ENCODE results near the gene OTOP2. TPM values are rescaled to one million over a fixed set of nuclear protein-coding genes. Genes with fewer than 3 reads are reported as not detected.
"Not testable (repeated sequence)": the region's sequence is repeated elsewhere in the genome, so short reads cannot be mapped to it uniquely, and the experiment has no call there.

OTOP2 gene
- total and polyA plus RNA-seq, 2 of the 4 experiments (the other 2 are of a cell fraction) = not detected

- WGBS, 2 experiments (ENCODE audit: extremely low coverage in 2 of 2, insufficient read length in 1 of 2) = 17% methylated on average over 1 of the region's 4 CpGs; no CpG with 5 or more reads in 1 of the 2 experiments
- dilution Hi-C loops (cut with HindIII; ENCODE audit: low sequenced_read_pairs, unreplicated experiment); in situ Hi-C loops (cut with MboI; ENCODE audit: low sequenced_read_pairs); H2BK20ac ChIP-seq (ENCODE audit: low read depth, low read length); H3K4ac ChIP-seq (ENCODE audit: low read depth, low read length); POLR2A ChIA-PET (ENCODE audit: unreplicated experiment); H2BK120ac ChIP-seq (ENCODE audit: low read depth, low read length); BruUV-seq (replicated peaks); ATAC-seq (ENCODE audit: low read depth); H3K9ac ChIP-seq (ENCODE audit: low read depth, low read length); H3K9me3 ChIP-seq (ENCODE audit: control insufficient read depth, insufficient read depth, low read length); H3K14ac ChIP-seq (replicated peaks; ENCODE audit: low read depth, low read length); H3K56ac ChIP-seq (ENCODE audit: extremely low read depth, insufficient read depth, low read length); H3K36me3 ChIP-seq (ENCODE audit: control insufficient read depth, insufficient read depth, low read length); H3K4me1 ChIP-seq (ENCODE audit: control insufficient read depth, insufficient read depth, low read length); H4K91ac ChIP-seq (ENCODE audit: insufficient read depth, low read depth, low read length); CTCF ChIA-PET; DNase-seq; H3K27me3 ChIP-seq (ENCODE audit: control insufficient read depth, insufficient read depth, low read length); H3K4me2 ChIP-seq (ENCODE audit: low read depth, low read length); H3K9me1 ChIP-seq (ENCODE audit: insufficient read depth, low read length); H2BK15ac ChIP-seq (ENCODE audit: low read depth, low read length); H3K4me3 ChIP-seq (ENCODE audit: insufficient read depth, low read depth, low read length); intact Hi-C loops (cut with micrococcal nuclease); H3K18ac ChIP-seq (ENCODE audit: low read depth, low read length); H2AFZ ChIP-seq (replicated peaks; ENCODE audit: low read length, poor library complexity); H4K5ac ChIP-seq (ENCODE audit: low read depth, low read length); H3K23ac ChIP-seq (ENCODE audit: low read depth, low read length); H4K20me1 ChIP-seq (ENCODE audit: insufficient read depth, low read length); H2BK5ac ChIP-seq (ENCODE audit: low read depth, low read length, poor library complexity, severe bottlenecking); H2AK5ac ChIP-seq (ENCODE audit: low read depth, low read length); H4K8ac ChIP-seq (ENCODE audit: low read depth in 2 of 2, low read length in 2 of 2); H2AK9ac ChIP-seq (replicated peaks; ENCODE audit: low read depth, low read length, poor library complexity); H3K79me1 ChIP-seq (ENCODE audit: low read depth in 1 of 2, low read length in 2 of 2); H3K27ac ChIP-seq (ENCODE audit: insufficient read depth, low read length): not testable (repeated sequence)
Observed at GRCh38 chr17:74909097-74909496, 15.0 kb upstream of the OTOP2 start.

DNA sequence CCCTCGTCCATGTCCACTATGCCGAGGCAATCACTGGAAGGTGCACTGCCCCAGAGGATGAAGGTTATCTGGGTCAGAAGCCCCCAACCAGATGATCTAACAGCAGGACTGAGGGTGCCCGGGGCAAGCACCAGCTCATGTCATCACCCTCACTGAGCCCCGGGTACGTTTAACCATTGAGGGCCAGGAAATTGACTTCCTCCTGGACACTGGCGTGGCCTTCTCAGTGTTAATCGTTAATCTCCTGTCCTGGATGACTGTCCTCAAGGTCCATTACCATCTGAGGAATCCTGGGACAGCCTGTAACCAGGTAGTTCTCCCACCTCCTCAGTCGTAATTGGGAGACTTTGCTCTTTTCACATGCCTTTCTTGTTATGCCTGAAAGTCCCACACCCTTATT, 12.7 kb upstream of the OTOP2 start:
- H3K27ac ChIP-seq (ENCODE audit: insufficient read depth, low read length); H3K9me1 ChIP-seq (ENCODE audit: insufficient read depth, low read length); H3K79me1 ChIP-seq (ENCODE audit: low read depth in 1 of 2, low read length in 2 of 2); H4K5ac ChIP-seq (ENCODE audit: low read depth, low read length); H2AK9ac ChIP-seq (replicated peaks; ENCODE audit: low read depth, low read length, poor library complexity); in situ Hi-C loops (cut with MboI; ENCODE audit: low sequenced_read_pairs); H3K27me3 ChIP-seq (ENCODE audit: control insufficient read depth, insufficient read depth, low read length); H4K20me1 ChIP-seq (ENCODE audit: insufficient read depth, low read length); H3K23ac ChIP-seq (ENCODE audit: low read depth, low read length); intact Hi-C loops (cut with micrococcal nuclease); H2BK20ac ChIP-seq (ENCODE audit: low read depth, low read length); H3K4ac ChIP-seq (ENCODE audit: low read depth, low read length); BruUV-seq (replicated peaks); H2BK15ac ChIP-seq (ENCODE audit: low read depth, low read length); H3K56ac ChIP-seq (ENCODE audit: extremely low read depth, insufficient read depth, low read length); H3K9me3 ChIP-seq (ENCODE audit: control insufficient read depth, insufficient read depth, low read length); dilution Hi-C loops (cut with HindIII; ENCODE audit: low sequenced_read_pairs, unreplicated experiment); POLR2A ChIA-PET (ENCODE audit: unreplicated experiment); ATAC-seq (ENCODE audit: low read depth); H3K36me3 ChIP-seq (ENCODE audit: control insufficient read depth, insufficient read depth, low read length); H3K18ac ChIP-seq (ENCODE audit: low read depth, low read length); H3K14ac ChIP-seq (replicated peaks; ENCODE audit: low read depth, low read length); H3K9ac ChIP-seq (ENCODE audit: low read depth, low read length); H2BK120ac ChIP-seq (ENCODE audit: low read depth, low read length); CTCF ChIA-PET; H2AK5ac ChIP-seq (ENCODE audit: low read depth, low read length); H2BK5ac ChIP-seq (ENCODE audit: low read depth, low read length, poor library complexity, severe bottlenecking); H4K91ac ChIP-seq (ENCODE audit: insufficient read depth, low read depth, low read length); H4K8ac ChIP-seq (ENCODE audit: low read depth in 2 of 2, low read length in 2 of 2); H3K4me2 ChIP-seq (ENCODE audit: low read depth, low read length); H3K4me1 ChIP-seq (ENCODE audit: control insufficient read depth, insufficient read depth, low read length); DNase-seq; H2AFZ ChIP-seq (replicated peaks; ENCODE audit: low read length, poor library complexity); H3K4me3 ChIP-seq (ENCODE audit: insufficient read depth, low read depth, low read length): not testable (repeated sequence)
- WGBS, 2 experiments (ENCODE audit: extremely low coverage in 2 of 2, insufficient read length in 1 of 2) = 19% methylated on average over 2 of the region's 8 CpGs; no CpG with 5 or more reads in 1 of the 2 experiments

Measured in IMR-90 (cell line).